Cardiac septum (tissue), 1 donor: ENCODE measurements around the gene IRF8. TPM values are rescaled to one million over a fixed set of nuclear protein-coding genes. Genes with fewer than 3 reads are reported as not detected.
"Not testable (repeated sequence)": the region's sequence is repeated elsewhere in the genome, so short reads cannot be mapped to it uniquely, and the experiment has no call there.

ENCODE experiments used
- DNase-seq: peaks from one replicate; pipeline ENCODE4 v3.0.0-alpha.2; 2020; ENCODE audit warnings: low spot score
- intact Hi-C: fragments of 100-400 bp; cut with DNase I; formaldehyde crosslinking; loops from one replicate; pipeline ENCODE4 v1.14.0; 2022
- total RNA-seq: library from RNA; stranded (reverse); fragmentation: NEBNext Ultra II Directional; extraction: Animal tissue kit (Norgen Biotek cat#: 25700); gene quantifications from one replicate; pipeline ENCODE4 v1.2.1, GENCODE V29; 2021
- donor health status: DM: no; HTN: no; CAD: no.

The IRF8 gene
- total RNA-seq, 1 donor from 2014 or later = 1.6 TPM

DNA sequence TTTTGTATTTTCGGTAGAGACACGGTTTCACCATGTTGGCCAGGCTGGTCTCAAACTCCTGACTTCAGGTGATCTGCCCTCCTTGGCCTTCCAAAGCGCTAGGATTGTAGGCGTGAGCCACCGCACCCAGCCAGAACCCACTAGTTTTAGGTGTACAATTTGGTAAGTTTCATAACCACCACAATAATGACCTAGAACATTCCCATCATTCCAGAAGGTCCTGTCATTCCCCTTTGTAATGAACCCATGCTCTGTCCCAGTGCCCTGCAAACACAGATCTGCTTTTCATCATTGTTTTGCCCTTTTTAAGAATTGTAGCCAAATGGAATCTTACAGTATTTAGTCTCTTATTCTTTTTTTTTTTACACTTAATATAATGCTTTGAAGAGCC lies 35.6 kb upstream of the IRF8 start:
- DNase-seq = no peak
- intact Hi-C loops = no loop called here

GRCh38 chr16:85864965-85865364 lies 34.0 kb upstream of the IRF8 start:
- intact Hi-C loops = no loop called here
- DNase-seq = no peak

GRCh38 chr16:85867189-85867588 lies 31.8 kb upstream of the IRF8 start:
- intact Hi-C loops = no loop called here
- no peak for DNase-seq

- no peak for DNase-seq
- intact Hi-C loops = no loop called here
Observed at GRCh38 chr16:85868495-85868894, 30.5 kb upstream of the IRF8 start.

- DNase-seq = no peak
- intact Hi-C loops = no loop called here
Observed at GRCh38 chr16:85869206-85869605, 29.8 kb upstream of the IRF8 start.

DNA sequence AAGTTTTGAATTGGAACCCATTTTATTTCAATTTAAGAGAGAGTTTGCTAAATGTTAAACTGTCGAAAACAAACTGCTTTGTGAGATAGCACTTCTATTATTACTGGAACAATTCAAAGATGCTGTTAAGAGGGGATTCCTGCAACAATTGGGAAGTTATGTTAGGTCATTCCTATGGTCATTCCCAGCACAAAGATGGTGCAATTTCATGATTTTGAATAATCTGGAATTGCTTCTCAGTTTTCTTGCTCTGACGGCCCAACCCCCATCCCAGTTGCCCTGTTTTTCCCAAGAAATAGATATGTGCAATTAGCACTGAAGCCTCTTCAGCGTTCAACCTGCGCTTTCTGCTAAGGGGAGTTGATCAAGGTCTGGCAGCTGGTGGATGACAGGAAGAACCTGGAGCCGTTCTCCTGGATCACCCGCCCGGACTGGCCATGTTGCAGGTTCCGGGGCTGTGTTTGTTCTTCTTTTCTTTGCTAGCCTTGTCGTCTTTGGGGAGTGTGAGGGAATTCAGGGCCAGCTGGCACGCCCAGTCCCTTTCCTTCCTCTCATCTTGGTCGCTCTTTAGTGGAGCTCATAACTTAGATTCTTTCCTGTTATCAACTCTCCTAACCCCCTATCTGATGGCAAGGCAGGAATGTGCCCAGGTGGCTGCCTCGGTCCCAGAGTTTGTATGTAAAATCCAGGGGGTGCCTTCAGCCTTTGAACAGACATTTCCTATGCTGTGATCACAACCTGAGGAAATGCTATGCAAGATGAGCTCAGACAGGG lies 29.0 kb upstream of the IRF8 start:
- intact Hi-C loops = no loop called here
- no peak for DNase-seq

DNA sequence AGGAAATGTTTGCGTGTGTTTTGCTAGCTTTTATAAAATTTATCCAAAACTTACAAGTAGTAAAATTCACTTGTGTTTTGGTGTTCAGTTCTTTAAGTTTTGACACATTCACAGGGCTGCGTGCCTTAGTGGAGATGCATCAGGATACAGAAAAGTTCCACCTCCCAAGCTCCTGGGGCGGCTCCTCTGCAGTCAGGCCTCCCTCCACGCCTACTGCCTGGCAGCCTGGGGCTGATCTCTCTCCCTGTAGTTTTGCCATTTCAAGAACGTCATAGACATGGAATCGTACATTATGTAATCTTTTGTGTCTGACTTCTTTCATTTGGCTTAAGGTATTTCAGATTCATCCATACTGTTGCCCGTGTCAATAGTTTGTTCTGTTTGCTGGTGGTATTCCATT lies 27.2 kb upstream of the IRF8 start:
- intact Hi-C loops = no loop called here
- DNase-seq = no peak

DNA sequence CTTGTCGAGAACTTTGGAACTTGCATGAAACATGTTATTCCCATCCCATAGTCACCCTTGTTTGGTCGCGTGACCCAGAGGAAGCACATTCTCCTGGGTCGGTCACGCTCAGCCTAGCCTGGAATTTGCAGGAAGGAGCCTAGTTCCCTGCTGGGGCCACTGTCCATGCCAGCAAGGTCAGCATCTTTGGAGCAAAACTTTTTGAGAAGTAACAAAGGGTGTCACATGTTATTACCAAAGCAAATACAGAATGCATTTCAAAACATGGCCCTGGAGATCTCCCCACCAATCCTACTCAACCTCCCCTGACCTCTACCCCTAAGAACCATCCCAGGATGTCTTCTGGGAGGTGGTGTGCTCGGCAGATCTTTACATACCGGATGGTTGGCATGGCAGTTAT lies 26.2 kb upstream of the IRF8 start:
- no peak for DNase-seq
- intact Hi-C loops = no loop called here

GRCh38 chr16:85873153-85873552 lies 25.8 kb upstream of the IRF8 start:
- intact Hi-C loops = no loop called here
- DNase-seq = no peak

DNA sequence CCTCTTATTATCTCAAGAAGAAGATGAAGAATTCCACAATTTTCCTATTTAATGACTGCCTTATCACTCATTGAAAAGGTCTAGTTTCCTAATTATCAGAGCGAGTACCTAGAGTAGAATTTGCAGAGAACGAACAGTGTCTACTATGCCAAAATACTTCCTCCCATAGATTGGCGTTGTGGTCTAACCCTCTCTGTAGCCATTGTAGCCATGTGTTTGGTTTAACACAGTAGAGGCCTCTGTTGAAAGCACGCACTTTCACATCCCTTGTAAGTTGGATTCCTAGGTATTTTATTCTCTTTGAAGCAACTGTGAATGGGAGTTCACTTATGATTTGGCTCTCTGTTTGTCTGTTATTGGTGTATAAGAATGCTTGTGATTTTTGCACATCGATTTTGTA lies 24.9 kb upstream of the IRF8 start:
- intact Hi-C loops, DNase-seq: not testable (repeated sequence)

DNA sequence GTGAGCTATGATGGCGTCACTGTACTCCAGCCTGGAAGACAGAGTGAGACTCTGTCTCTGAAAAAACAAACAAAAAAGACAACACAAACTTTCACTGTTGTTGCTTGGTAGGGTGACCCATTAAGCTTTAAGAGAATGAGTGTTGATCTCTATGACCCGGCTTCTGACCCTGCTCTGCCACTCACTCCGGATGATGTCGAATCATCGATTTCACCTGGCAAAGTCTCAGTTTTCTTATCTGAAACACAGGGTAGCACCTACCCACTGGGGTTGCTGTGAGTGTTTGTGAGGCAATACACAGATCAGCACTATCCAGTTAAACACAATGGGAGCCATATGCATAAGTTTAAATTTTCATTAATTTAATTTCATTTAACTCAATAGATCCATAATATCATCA lies 20.6 kb upstream of the IRF8 start:
- no peak for DNase-seq
- intact Hi-C loops = no loop called here

GRCh38 chr16:85878875-85879274 lies 20.1 kb upstream of the IRF8 start:
- intact Hi-C loops = no loop called here
- no peak for DNase-seq

- DNase-seq = no peak
- intact Hi-C loops = no loop called here
Observed at GRCh38 chr16:85879549-85879948, 19.4 kb upstream of the IRF8 start.

DNA sequence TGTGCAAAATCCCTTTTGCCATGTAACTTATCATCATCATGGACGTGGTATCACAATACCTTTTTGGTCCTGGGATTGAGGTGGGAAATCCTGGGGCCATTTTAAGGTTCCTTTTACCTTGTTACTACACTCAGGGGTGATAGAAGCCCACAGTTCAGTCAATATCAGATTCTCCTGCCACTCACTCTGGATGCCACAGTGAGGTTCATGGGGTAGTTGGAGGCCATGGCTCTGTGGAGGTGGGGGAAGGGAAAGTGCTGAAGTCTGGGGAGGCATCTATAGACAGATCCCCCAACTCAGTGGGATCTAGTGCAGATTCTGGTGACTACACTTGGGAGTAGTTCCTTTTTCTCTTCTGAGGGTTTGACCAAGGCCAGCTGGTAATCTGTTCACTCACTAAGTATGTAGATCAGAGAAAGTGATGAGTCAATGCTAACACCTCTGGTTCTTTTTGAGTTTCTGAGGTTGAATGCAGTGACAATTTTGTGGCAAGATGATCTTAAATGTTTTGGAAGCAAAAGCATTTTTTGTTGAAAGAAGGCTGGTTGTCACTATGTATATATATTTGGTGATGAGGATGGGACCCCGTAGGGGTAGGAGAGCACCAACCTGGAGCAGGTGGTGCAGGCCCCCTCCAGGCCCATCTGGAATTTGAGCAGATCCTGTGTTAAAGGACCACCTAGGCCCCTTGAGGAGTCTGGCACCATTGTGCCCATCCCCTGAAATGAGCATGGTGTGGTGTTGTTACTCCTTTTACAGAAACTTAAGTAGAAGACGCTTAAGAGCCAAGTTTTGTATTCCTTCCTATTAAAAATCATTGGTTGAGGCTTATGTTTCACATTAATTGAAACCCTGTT lies 18.8 kb upstream of the IRF8 start:
- no peak for DNase-seq
- intact Hi-C loops = no loop called here

- DNase-seq = no peak
- intact Hi-C loops = no loop called here
Observed at GRCh38 chr16:85880861-85881260, 18.1 kb upstream of the IRF8 start.

GRCh38 chr16:85881436-85881835 lies 17.5 kb upstream of the IRF8 start:
- no peak for DNase-seq
- intact Hi-C loops = no loop called here

GRCh38 chr16:85882181-85882810 lies 16.7 kb upstream of the IRF8 start:
- DNase-seq = no peak
- intact Hi-C loops = no loop called here

DNA sequence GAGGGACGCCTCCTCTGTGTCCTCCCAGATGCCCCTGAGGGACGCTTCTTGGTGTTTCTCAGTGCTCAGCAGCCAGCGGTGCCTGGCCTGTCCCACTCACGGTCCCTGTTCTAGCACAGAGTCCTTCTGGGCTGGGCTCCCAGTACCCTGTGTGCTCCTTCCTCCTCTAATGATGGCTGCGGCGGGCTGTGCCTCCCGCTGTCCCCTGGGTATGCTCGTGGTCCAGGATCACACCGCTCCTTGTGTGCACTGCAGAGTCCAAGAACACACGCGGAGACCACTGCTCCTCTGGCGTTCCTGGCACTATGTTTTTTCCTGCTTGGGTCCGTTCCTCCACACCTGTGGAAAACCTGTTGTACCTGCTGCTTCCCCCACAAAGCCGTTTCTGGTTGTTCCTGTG lies 15.1 kb upstream of the IRF8 start:
- intact Hi-C loops = no loop called here
- no peak for DNase-seq

- intact Hi-C loops = no loop called here
Observed at GRCh38 chr16:85884808-85885463, 14.0 kb upstream of the IRF8 start.

GRCh38 chr16:85885537-85885936 lies 13.4 kb upstream of the IRF8 start:
- no peak for DNase-seq
- intact Hi-C loops = no loop called here

More at GRCh38 chr16:85884808-85885463, 14.0 kb upstream of the IRF8 start:
- DNase-seq = no peak
